GM21526 (cell line): Measurements from ENCODE around the gene CLEC14A.

Source experiments
- ATAC-seq: cut with Tn5 transposase; IDR thresholded peaks from one replicate; pipeline ENCODE4 v1.9.1; 2021; ENCODE audit warnings: moderate library complexity; ENCODE audit not compliant: unreplicated experiment, low FRiP score

CLEC14A gene, protein sequence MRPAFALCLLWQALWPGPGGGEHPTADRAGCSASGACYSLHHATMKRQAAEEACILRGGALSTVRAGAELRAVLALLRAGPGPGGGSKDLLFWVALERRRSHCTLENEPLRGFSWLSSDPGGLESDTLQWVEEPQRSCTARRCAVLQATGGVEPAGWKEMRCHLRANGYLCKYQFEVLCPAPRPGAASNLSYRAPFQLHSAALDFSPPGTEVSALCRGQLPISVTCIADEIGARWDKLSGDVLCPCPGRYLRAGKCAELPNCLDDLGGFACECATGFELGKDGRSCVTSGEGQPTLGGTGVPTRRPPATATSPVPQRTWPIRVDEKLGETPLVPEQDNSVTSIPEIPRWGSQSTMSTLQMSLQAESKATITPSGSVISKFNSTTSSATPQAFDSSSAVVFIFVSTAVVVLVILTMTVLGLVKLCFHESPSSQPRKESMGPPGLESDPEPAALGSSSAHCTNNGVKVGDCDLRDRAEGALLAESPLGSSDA

DNA sequence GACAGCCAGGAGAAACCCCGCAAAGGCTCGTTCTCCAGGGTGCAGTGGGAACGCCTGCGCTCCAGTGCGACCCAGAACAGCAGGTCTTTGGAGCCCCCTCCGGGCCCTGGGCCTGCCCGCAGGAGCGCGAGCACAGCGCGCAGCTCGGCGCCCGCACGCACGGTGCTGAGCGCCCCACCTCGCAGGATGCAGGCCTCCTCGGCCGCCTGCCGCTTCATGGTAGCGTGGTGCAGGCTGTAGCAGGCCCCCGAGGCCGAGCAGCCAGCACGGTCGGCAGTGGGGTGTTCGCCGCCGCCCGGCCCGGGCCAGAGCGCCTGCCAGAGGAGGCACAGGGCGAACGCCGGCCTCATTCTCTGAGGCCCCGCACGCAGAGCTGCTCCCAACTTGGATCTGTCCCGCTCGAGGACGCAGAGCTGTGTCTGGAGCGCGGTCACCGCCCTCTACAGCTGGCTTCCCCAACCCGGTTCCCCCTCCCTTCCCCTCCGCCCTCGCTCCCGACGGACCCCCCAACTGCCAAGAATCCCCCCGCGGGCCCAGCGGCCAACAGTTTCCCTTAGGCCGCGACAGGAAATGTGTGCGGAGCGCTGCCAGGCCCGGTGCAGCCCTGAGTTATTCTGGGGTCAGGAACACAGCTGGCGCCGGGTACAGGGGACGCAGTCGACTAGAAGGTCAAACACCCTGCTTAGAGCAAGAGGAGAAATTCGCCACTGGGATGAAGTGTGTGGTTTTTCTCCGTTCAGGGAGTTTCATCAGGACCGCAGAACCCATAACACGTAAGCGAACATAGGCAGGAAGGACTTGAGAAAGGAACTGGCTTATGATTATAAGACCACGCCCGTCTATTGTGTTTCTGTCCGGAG lies at the start of gene CLEC14A:
Gene CLEC14A (minus strand): TSS at position 421 of the 860 bp plus-strand sequence. CDS start 71 bp downstream, at position 350.
- no peak for ATAC-seq

DNA sequence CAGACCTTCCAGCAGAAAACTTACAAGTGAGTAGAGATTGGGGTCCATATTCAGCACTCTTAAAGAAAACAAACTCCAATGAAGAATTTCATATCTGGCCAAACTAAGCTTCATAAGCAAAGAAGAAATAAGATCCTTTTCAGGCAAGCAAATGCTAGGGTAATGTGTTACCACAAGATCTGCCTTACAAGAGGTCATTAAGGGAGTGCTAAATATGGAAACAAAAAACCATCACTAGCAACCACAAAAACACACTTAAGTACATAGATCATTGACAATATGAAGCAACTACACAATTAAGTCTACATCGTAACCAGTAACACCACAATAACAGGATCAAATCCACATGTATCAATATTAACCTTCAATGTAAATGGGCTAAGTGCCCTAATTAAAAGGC lies 47.1 kb upstream of the CLEC14A start:
- no peak for ATAC-seq

DNA sequence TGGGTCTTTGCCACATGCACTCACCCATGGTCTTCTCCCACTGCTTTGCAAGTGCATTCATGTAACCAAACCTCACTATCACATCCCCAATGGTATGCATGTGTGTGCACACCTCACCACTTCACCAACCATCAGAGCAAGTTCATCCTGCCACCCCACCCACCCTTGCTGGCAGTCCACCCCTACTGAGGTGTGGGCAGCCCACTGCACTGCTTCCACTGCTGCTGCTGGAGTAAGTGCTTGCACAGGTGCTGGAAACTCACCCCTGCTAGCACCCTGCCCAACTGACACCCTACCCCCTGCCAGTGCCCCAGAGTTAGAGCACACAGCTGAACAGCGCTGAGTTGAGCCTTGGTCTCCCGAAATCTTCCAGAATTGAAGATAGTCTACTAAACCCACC lies 46.1 kb upstream of the CLEC14A start:
- ATAC-seq, result no peak

DNA sequence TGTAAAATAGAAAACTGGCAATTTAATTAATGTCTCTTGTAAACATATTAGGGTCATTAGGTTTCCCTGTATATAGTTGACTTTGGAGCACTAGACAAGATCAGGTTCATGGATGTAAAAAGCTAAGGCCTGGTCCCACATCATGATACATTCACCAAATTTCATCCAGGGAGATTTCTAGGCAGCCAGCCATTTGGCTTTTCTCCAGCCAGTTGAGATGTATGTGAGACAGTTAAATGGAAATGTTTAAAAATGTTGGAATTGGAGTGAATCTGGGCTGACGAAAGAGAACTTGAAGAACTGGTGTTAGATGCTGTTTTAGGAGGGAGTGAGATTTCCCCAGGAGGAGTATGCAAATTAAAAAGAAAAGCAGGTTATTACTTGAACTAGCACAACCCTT lies 41.8 kb upstream of the CLEC14A start:
- ATAC-seq, result no peak

DNA sequence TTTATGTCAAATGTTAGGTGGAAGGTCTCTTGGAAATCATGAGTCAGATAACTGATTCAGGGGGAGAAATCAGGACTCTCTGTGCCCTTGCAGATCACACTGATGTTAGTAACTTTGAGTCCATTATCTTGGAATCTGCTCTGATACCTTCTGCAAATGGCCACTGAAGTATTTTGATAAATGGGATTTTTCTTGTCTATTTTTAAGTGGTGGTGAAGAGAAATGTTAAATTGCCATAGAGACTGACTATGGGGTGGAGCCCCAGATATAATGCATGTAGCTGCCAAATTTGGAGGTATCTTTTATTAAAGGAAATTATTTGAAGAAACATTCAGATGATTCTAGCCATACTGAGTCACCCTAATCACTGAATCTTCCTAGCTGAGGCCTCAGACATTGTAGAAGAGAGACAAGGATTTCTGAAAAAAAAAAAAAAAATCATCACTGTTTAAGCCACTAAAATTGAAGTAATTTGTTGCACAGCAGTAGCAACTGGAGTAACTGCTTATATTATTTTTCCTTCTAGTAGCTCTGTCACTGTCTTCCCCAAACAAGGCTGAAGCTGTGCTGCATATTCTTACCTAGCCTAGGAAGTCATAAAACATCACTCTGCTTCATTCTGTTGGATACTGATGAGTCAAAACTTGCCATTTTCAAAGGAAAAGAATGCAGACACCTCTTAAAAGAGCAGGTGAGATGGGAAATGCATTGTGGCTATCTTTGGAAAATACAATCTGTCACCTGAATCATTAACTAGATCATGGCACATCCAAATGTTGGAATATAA lies 36.0 kb upstream of the CLEC14A start:
- ATAC-seq, result no peak

DNA sequence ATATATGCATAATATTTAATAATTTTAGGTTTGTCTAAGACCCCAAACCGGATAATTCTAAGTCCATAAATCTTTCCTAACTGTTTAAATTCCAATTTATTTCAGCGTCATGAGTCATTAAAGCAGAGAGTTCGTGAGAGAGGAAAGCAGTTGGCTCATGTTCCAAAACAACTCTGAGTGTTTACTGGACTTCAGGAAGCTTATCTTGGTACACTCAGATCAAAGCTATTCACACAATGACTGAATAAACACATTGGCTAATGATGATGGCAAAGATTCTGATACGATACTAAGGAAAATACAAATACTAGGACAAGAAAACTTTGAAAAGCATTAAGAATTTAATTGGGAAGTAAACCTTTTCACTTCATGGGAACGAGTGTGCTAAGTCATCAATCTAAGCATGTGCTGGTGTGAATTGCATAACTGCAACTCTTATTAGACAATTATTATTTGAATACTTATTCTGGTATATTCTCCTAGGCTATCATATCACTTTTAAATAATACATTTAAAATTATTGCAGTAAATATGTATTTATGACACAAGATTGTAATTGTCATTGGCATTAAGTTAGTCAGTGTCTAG lies 34.8 kb upstream of the CLEC14A start:
- ATAC-seq, result no peak

DNA sequence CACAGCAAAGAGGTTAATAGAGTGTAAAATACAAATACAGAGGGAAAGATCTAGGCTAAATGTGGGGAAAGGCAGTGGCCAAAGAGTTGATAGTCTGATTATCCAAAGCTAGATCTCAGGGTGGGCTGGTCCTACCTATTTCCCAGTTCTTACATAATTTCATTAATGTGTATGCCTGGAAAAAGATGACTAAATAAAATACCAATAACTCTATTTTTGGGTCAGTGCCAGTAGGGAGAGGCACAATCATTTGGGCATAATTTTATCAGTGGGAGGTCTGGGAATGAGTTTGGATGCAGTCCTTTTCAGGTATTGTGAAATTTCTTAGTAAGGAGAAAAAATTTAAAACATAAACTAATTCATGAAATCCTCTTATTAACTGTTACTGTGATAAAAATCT lies 30.6 kb upstream of the CLEC14A start:
- no peak for ATAC-seq

DNA sequence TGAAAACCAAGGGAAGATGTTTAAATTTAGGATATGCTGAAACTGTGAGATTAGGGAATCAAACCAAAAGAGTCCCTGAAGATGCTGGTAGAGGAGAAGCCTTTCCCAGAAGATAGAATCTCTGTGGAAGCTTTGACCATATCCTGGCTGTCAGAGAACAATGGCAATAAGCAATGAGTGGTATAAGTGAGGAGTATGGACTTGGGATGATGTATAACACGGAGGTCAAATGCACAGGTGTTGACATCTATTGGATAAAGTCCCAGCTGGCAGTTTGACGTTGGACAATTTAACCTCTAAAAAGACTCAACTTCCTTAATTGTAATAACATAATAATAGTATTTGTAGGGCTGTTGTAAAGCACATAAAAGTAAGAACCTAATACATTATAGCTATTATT lies 30.1 kb upstream of the CLEC14A start:
- no peak for ATAC-seq

DNA sequence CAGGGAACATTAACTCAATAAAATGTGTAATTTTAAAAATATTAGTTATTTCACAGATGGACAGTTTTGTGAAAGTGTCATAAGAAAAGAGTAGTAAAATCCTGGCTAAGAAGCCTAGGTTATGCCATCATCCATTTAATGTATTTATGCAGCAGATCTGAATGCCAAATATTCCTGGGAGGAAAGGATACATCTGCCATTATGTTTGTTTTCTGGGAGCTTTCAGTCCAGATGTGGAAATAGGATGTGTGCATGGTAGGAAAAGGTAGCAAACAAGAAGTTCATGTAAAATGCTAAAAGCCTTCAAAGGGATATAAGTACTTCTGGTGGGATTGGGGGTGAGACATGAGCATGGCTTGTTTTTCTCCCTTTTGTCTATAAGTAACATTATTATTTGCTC lies 27.0 kb upstream of the CLEC14A start:
- no peak for ATAC-seq

DNA sequence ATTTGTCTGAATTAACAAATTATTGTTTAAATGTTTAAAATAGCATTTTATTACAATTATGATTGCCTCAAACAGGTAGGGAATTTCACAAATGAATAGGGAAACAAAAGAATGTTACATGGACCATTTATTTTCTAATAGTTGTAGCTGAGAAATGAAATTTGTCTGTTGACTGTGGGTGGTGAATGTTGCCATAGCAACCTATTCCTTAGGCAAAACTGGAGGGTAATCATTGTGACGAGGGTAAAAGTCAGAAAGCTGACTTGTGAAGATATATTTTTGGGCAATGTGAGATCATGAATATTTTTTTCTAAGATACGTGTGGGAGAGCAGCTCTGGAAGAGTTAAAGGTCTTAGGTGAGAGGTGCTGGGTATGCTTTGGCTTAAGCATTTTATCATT lies 24.2 kb upstream of the CLEC14A start:
- no peak for ATAC-seq

DNA sequence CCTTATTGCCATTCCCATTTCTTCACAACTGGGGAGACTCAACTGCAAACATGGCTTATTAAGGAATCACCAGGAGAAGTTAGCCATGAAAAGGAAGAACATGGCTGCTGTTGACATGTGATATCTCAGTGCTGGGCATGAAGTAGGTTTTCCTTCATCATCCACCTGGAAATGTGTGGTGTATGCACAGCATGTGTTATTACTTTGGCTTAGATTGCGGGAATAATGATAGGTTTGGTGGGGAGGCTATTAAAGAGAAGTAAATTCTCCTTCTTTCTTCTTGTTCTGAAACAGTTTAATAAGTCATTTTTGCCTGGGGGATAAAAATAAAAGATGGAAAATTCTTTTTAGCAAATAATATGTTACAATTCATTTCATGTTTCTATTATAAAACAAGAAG lies 23.7 kb upstream of the CLEC14A start:
- ATAC-seq, result no peak

DNA sequence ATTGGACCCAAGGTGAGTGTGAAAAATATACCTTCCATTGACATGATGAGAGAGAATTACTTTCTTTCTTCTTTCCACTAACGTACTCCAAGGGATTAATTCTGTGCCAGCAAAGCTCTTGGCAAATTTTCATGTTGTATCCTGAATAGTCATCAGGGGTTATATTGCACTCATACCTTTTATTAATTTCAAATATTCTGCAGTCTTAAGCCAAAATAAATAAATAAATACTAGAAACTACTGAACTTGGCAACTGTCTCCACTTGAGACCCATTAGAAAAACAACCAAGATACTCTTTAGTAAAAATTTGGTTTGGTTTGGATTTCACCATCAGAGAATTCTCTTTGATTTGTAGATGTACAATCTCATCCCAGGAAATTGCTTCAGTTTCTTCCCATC lies 22.1 kb upstream of the CLEC14A start:
- ATAC-seq, result no peak

DNA sequence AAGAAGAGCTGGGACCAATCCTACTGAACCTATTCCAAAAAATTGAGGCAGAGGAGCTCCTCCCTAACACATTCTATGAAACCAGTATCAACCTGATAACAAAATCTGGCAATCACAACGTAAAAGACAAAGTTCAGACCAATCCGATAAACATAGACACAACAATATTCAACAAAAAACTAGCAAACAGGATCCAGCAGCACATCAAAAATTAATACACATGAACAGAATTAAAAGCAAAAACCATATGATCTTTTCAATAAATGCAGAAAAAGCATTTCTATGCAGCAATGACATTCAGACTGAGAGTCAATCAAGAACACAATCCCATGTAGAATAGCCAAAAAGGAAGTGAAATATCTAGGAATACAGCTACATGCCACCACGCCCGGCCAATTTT lies 7.0 kb upstream of the CLEC14A start:
- no peak for ATAC-seq

DNA sequence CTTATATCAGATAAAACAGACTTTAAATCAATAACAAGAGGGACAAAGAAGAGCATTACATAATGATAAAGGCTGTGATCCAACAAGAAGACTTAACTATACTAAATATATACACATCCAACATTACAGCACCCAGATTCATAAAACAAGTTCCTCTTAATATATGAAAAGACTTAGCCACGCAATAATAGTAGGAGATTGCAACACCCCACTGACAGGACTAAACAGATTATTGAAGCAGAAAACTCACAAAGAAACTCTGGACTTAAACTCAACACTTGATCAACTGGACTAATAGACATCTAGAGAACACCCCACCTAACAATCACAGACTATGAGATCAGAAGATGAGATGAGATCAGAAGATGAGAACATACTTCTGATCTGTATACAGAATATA lies 5.7 kb upstream of the CLEC14A start:
- ATAC-seq, result no peak

DNA sequence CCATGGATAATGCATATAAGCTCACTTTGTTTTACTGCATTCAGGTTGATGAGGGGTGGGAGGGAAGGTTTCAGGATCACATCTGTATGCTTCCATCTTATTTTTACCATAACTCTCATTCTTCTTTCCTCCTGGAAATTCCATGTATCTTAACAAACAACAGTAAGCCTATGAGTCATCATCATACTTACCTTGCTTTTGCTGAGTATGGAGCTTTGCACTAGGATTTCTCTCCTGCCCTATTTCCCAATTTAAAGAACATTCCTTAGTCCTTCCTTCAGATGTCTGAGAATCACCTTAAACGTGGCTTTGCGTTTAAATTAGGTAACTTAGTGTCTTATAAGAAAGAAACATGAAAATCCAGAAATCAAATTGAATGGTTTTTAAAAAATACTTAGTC lies 1.6 kb upstream of the CLEC14A start:
- ATAC-seq, result no peak

DNA sequence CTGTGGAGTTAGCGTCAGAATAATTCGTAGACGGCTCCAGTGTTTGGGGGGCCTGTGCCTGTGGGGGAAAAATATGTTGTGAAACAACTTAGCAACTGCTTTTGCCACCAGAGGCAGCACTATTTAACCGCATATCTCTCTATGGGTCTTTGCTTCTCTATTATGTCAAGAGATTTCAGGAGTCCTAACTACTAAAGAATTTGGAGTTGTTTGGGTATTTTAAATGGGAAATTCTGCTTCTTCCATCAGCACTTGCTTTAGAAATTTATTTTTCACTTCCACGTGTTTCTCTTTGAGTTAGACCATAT lies 594 bp upstream of the CLEC14A start:
- no peak for ATAC-seq

DNA sequence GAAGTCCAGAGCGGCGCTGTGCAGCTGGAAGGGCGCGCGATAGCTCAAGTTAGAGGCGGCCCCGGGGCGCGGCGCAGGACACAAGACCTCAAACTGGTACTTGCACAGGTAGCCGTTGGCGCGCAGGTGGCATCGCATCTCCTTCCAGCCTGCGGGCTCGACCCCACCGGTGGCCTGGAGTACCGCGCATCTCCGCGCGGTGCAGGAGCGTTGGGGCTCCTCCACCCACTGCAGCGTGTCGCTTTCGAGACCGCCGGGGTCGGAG lies 553 bp downstream of the CLEC14A start:
- no peak for ATAC-seq

DNA sequence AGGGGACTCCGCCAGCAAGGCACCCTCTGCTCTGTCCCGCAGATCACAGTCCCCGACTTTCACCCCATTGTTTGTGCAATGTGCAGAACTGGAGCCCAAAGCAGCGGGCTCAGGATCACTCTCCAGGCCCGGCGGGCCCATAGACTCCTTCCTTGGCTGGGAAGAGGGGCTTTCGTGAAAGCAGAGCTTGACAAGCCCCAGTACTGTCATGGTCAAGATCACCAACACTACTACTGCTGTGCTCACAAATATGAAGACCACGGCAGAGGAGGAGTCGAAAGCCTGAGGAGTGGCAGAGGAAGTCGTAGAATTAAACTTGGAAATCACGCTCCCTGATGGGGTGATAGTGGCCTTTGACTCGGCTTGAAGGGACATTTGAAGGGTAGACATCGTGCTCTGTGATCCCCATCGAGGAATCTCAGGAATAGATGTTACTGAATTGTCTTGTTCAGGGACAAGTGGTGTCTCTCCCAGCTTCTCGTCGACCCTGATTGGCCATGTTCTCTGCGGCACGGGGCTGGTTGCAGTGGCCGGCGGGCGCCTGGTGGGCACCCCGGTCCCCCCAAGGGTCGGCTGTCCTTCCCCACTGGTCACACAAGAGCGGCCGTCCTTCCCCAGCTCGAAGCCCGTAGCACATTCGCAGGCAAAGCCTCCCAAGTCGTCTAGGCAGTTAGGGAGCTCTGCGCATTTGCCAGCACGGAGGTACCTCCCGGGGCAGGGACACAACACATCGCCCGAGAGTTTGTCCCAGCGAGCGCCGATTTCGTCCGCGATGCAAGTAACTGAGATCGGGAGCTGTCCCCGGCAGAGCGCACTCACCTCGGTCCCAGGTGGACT lies 1.1 kb downstream of the CLEC14A start:
- no peak for ATAC-seq

DNA sequence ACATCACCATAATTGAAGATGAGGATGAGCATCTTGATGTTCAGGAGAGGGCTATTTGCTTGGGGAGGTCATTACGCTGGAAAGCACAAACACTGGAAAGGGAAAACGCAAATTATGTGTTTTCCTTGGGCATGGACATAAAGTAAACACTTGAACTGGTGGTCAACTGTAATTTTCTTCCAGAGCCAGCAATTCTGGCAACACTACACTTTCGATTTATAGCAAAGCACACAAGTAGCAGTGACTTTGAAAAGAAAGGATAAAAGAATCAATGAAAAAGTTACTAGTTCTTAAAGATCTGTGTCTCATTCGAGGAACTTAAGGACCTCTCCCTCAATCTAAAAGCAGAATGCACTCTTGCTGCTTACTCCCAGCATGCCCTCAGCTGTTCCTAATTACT lies 2.2 kb downstream of the CLEC14A start:
- no peak for ATAC-seq

DNA sequence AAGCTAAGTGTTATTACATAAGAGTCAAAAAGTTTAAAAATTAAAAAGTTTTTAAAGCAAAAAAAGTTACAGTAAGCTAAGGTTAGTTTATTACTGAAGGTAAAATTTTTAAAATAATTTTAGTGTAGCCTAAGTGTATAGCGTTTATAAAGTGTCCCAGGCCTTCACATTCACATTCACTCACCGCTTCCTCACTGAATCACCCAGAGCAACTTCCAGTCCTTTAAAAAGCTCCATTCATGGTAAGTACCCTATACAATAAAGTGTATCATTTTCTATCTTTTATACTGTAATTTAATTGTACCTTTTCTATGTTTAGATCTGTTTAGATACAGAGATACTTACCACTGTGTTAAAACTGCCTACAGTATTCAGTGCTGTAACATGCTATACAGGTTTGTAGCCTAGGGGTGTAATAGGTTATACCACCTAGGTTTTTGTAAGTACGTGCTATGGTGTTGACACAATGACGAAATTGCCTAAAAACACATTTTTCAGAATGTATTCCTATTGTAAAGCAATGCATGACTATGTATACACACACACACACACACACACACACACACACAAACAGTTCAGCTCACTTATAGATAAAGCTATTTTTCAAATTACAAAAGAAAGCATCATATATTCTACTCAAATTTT lies 3.7 kb downstream of the CLEC14A start:
- ATAC-seq, result no peak
